Adrenal gland (tissue), 12 donors: ENCODE results near the gene KIRREL3. TPM values are rescaled to one million over a fixed set of nuclear protein-coding genes. Genes with fewer than 3 reads are reported as not detected.

Experiments
- DNase-seq, 7 donors: peaks; one replicate each; pipeline ENCODE4 v3.0.0-alpha.2; 2019 to 2020
- H3K27ac ChIP-seq, 5 donors: fragments of 200-600 bp; sonication (generic) in 4 of 5; 1 replicate in 3 of 5; 2 replicates in 2 of 5; pipeline versions ENCODE4 v1.5.1 to v1.8.0; 2016 to 2020; ENCODE audit warnings: mild to moderate bottlenecking in 1 of 5
- H3K27me3 ChIP-seq: fragments of 200-600 bp; 2 replicates; pipeline ENCODE4 v1.8.0; 2021
- H3K36me3 ChIP-seq, 2 donors: fragments of 200-600 bp; replicated peaks in 1 of 2; 1 replicate in 1 of 2; 2 replicates in 1 of 2; pipeline versions ENCODE4 v1.5.1 to v1.8.0; 2018 to 2022
- H3K4me1 ChIP-seq, 2 donors: fragments of 200-600 bp; replicated peaks in 1 of 2; 1 replicate in 1 of 2; 2 replicates in 1 of 2; pipeline versions ENCODE4 v1.5.1 to v1.8.0; 2018 to 2021
- H3K4me3 ChIP-seq, 4 donors: fragments of 200-600 bp; sonication (generic) in 3 of 4; one replicate each; pipeline ENCODE4 v1.5.1; 2016 to 2018
- H3K9me3 ChIP-seq, 3 donors: fragments of 200-600 bp; sonication (generic) in 1 of 3; replicated peaks in 1 of 3; 1 replicate in 2 of 3; 2 replicates in 1 of 3; pipeline versions ENCODE4 v1.5.1 to v1.8.0; 2016 to 2021
- POLR2A ChIP-seq, 2 donors: fragments of 450-650 bp; IDR thresholded peaks; one replicate each; pipeline ENCODE4 v1.6.1; 2017; ENCODE audit warnings: antibody characterized with exemption in 2 of 2, mild to moderate bottlenecking in 2 of 2, moderate library complexity in 1 of 2
- WGBS, 4 donors: extraction: QIAGEN DNeasy Blood & Tissue Kit in 2 of 4; methylation state at CpG; one replicate each; pipeline versions ENCODE4 v1.1.5 to v1.1.7; 2013 to 2017; 5-methylcytosine and 5-hydroxymethylcytosine counted together
- intact Hi-C, 2 donors: fragments of 100-400 bp; cut with DNase I; formaldehyde crosslinking; loops; one replicate each; pipeline versions ENCODE4 v1.14.1 to v1.15.0; 2022 to 2023
- polyA plus RNA-seq, 3 donors: library from polyadenylated mRNA; stranded (reverse); fragments of 200-250 nt in 2 of 3; fragments of 350-450 nt in 1 of 3; fragmentation: Illumina TruSeq in 1 of 3; extraction: RNeasy Lipid Tissue Mini Kit (QIAGEN cat#74804) in 1 of 3; gene quantifications; one replicate each; pipeline ENCODE4 v1.2.3, GENCODE V29; 2013 to 2014
- total RNA-seq, 9 donors: library from RNA; depleted of rRNA in 4 of 9; stranded (reverse); fragments of >200 nt in 4 of 9; fragments of 120-200 nt in 1 of 9; fragmentation: NEBNext Ultra II Directional in 1 of 9; extraction: Animal tissue kit (Norgen Biotek cat#: 25700) in 1 of 9; gene quantifications; one replicate each; pipeline versions ENCODE4 v1.1.0 to v1.2.4, GENCODE V29; 2013 to 2023
- TF ChIP-seq, protein P1 (sequence below), 6 experiments: fragments of 450-650 bp in 4 of 6; fragments of 200-600 bp in 2 of 6; sonication (generic) in 1 of 6; IDR thresholded peaks; 1 replicate in 5 of 6; 2 replicates in 1 of 6; pipeline versions ENCODE4 v1.5.1 to v1.8.0; 2016 to 2021; ENCODE audit warnings: antibody characterized with exemption in 6 of 6, mild to moderate bottlenecking in 2 of 6, moderate library complexity in 1 of 6
- donor health status: healthy with polysubstance abuse.
- donor health status: Bipolar disorder and iron deficiency.
- donor health status: DM: yes; HTN: yes; CAD: no.
- donor health status: DM: no; HTN: no; CAD: no.
- donor health status: DM: no; HTN: no; CAD: no.
- donor health status: DM: yes; HTN: yes; CAD: no.

Gene KIRREL3
- total and polyA plus RNA-seq, 12 donors, result 0.07 to 4.1 (median 0.64) TPM; not detected in 1

DNA sequence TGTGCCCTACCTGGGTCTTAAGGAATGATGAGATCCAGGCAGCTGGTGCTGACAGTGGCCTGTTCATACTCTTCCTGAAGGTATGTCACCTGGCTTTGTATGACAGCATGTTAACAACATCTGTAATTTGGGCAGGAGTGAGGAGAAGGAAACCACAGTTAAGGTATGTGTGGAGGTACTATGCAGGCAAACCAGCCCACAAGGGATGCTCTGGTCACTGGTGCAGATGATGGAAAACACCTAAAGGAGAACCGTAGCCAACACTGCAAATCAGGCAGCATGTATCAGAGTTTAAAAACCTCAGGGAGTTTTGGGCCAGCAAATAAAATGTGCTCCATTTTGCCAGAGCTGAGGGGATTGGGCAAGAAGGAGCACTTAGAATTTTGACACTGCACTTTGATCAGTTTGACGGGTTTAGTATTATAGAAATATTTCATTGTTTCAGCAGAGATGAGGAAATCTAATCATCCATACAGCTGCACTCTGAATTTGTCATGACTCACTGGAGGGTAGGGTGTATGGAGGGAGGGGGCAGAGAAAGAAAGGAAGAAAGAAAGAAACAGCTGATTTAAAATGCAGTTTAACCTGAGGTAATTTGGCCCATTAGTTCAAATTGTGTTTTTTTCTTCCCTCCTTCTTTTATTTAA is 260.9 kb downstream of the KIRREL3 start:
- intact Hi-C loops, result no loop called here
- WGBS, 4 donors, result 63 to 74% (median 68%) methylated on average over 2 of the region's 2 CpGs
- Histone ChIP-seq H3K27me3 (no peaks in the 10 kb centered on the region), H3K9me3 (no peaks in the 10 kb centered on the region), H3K36me3 (no peaks in the 10 kb centered on the region), H3K4me3 (no peak overlapping the region), H3K27ac (no peak overlapping the region), H3K4me1 (no peaks in the 10 kb centered on the region)
- no peak for DNase-seq
- TF ChIP-seq, protein P1, sequence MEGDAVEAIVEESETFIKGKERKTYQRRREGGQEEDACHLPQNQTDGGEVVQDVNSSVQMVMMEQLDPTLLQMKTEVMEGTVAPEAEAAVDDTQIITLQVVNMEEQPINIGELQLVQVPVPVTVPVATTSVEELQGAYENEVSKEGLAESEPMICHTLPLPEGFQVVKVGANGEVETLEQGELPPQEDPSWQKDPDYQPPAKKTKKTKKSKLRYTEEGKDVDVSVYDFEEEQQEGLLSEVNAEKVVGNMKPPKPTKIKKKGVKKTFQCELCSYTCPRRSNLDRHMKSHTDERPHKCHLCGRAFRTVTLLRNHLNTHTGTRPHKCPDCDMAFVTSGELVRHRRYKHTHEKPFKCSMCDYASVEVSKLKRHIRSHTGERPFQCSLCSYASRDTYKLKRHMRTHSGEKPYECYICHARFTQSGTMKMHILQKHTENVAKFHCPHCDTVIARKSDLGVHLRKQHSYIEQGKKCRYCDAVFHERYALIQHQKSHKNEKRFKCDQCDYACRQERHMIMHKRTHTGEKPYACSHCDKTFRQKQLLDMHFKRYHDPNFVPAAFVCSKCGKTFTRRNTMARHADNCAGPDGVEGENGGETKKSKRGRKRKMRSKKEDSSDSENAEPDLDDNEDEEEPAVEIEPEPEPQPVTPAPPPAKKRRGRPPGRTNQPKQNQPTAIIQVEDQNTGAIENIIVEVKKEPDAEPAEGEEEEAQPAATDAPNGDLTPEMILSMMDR (IDR thresholded peaks at IDR 0.05), result no peak

DNA sequence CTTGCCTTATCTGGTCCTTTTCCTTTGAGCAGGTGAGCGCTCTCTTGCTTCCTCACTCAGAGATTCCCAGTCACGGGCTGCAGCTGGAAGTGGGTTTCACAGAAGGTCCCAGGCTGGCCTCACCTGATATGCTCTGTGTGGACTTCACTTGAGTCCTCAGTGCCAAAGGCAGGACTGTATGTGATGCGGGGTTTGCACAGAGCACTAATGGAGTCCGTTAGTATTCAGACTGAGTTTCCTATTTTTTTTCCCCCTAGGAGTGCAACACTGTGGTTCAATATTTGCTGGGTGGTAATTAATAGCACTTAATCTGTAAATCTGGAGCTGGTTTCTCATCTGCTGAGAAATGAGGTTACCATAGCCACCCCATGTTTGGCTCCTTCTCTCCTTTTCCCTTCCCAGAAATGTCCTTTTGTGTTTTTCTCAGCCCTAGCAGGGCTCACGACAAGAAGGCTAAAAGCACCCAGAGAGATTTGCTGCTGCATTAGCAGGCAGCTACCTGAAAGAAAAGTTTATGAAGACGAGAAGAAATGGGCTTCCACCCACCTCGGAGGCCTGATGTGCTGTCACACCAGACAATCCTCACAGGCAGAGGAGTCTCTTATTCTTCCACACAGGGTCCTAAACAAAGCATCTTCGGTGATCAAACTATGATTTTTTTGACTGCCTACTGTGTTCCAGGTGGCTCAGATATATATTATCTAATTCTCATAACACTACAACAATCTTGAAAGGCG is 262.1 kb downstream of the KIRREL3 start:
- Histone ChIP-seq H3K4me1 (no peaks in the 10 kb centered on the region), H3K27ac (no peak overlapping the region), H3K36me3 (no peaks in the 10 kb centered on the region), H3K4me3 (no peak overlapping the region), H3K27me3 (no peaks in the 10 kb centered on the region), H3K9me3 (no peaks in the 10 kb centered on the region)
- no peak for DNase-seq
- TF ChIP-seq, protein P1 (IDR thresholded peaks at IDR 0.05), result no peak
- TF ChIP-seq POLR2A (IDR thresholded peaks at IDR 0.05), result no peak
- WGBS, 4 donors, result 65 to 76% (median 70%) methylated on average over 9 of the region's 9 CpGs
- intact Hi-C loops, result no loop called here

DNA sequence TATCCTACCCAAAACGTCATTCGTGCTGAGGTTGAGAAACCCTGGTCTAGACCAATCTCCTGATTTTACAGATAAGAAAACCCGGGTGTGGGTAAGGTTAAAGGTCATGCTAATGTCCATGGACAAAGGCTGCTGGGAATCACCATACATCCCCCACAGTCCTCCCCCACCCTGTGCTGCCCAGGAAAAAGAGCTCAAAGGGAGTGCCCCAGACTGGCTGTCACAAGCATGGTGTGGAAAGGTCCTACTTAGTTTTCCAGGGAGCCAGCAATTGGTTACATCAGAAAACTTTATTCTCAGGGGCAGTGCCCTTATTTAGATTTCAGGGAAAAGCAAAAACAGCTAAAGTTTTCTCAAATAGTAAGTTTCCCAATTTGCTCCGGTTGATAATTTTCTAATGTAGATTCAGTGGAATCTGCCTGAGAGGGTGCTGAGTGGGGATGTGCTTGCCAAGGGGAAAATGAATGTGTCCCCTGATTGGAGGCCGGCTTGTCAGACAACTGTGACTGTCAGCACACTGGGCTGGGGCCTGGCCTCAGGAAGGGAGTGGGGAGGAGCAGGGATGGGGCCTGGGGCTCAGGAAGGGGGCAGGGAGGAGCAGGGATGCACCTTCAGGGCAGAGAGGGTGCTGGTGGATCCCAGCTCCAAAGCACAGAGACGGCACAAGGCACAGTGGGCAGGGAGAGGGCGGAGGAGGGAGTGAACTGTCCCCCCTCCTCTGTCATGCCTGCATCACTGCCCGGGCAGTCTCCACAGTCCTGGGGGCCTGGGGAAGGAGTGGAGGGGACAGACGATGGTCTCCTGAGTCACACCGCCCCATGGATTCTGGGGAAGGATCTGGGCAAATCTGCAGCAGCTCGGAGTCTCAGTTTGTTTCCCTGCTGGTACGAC is 263.6 kb downstream of the KIRREL3 start:
- TF ChIP-seq POLR2A (IDR thresholded peaks at IDR 0.05), result no peak
- TF ChIP-seq, protein P1 (IDR thresholded peaks at IDR 0.05), result no peak
- intact Hi-C loops, result no loop called here
- 62 to 77% (median 69%) methylated on average over 11 to 12 of the region's 12 CpGs for WGBS, 4 donors

DNA sequence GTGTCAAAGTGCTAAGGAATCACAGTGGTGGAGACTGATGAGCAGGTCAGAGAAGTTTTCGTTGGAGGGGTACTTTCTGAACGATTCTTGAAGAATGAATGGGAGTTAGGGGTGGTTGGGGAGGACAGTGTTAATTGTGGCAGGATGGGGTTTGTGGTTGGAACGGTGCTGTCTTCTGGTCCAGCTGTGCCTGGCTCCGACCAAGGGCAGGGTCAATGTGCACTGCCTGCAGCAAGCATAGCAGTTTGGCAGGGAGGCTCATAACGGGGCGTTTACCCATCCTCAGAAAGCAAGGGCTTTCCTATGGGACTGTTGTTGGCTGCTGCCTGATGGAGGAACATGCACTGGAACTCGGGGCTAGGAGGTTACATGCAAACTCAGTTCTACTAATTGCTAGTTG is 265.8 kb downstream of the KIRREL3 start:
- 68 to 75% (median 73%) methylated on average over 7 of the region's 7 CpGs for WGBS, 4 donors
- intact Hi-C loops, result no loop called here
- no peak for DNase-seq
- no peak for TF ChIP-seq POLR2A (IDR thresholded peaks at IDR 0.05)
- no peak overlapping the region for H3K27ac ChIP-seq
- H3K4me1 ChIP-seq, result no peaks in the 10 kb centered on the region
- H3K36me3 ChIP-seq, result no peaks in the 10 kb centered on the region
- no peak overlapping the region for H3K4me3 ChIP-seq
- H3K9me3 ChIP-seq, result no peaks in the 10 kb centered on the region
- no peaks in the 10 kb centered on the region for H3K27me3 ChIP-seq

More for the DNA sequence above, 263.6 kb downstream of the KIRREL3 start:
- Histone ChIP-seq H3K4me3 (no peak overlapping the region), H3K4me1 (no peaks in the 10 kb centered on the region), H3K9me3 (no peaks in the 10 kb centered on the region), H3K36me3 (no peaks in the 10 kb centered on the region), H3K27me3 (no peaks in the 10 kb centered on the region), H3K27ac (no peak overlapping the region)
- no peak for DNase-seq
